Sigmoid colon (tissue), 7 donors: ENCODE data around the gene F11R. TPM values are rescaled to one million over a fixed set of nuclear protein-coding genes. Genes with fewer than 3 reads are reported as not detected.

Experiments used
- DNase-seq: peaks from one replicate; pipeline ENCODE4 v3.0.0-alpha.2; 2019
- H3K27ac ChIP-seq, 4 donors: fragments of 200-600 bp; sonication (generic); one replicate each; pipeline ENCODE4 v1.5.1; 2016 to 2019; ENCODE audit warnings: mild to moderate bottlenecking in 1 of 4
- H3K27me3 ChIP-seq, 3 donors: fragments of 200-600 bp; sonication (generic); one replicate each; pipeline ENCODE4 v1.5.1; 2019; ENCODE audit warnings: mild to moderate bottlenecking in 1 of 3
- H3K36me3 ChIP-seq, 4 donors: fragments of 200-600 bp; sonication (generic); one replicate each; pipeline ENCODE4 v1.5.1; 2016 to 2019
- H3K4me1 ChIP-seq, 4 donors: fragments of 200-600 bp; sonication (generic); one replicate each; pipeline ENCODE4 v1.5.1; 2017 to 2019
- H3K4me3 ChIP-seq, 4 donors: fragments of 200-600 bp; sonication (generic); one replicate each; pipeline ENCODE4 v1.5.1; 2017 to 2019; ENCODE audit warnings: mild to moderate bottlenecking in 2 of 4, moderate library complexity in 1 of 4
- H3K9me3 ChIP-seq, 4 donors: fragments of 200-600 bp in 3 of 4; sonication (generic) in 3 of 4; one replicate each; pipeline versions ENCODE4 v1.5.1 to v1.6.1; 2013 to 2019
- CTCF ChIP-seq, 4 experiments: fragments of 450-650 bp in 3 of 4; fragments of 200-600 bp in 1 of 4; IDR thresholded peaks; one replicate each; pipeline ENCODE4 v1.5.1; 2016 to 2019; ENCODE audit warnings: antibody characterized with exemption in 4 of 4, mild to moderate bottlenecking in 3 of 4, moderate library complexity in 2 of 4
- EP300 ChIP-seq, 4 donors: sonication (generic); formaldehyde crosslinking; IDR thresholded peaks; one replicate each; pipeline ENCODE4 v1.6.1; 2017; ENCODE audit warnings: antibody characterized with exemption in 4 of 4
- POLR2A ChIP-seq, 2 donors: fragments of 450-650 bp; IDR thresholded peaks; one replicate each; pipeline ENCODE4 v1.6.1; 2016; ENCODE audit warnings: antibody characterized with exemption in 2 of 2, mild to moderate bottlenecking in 2 of 2, moderate library complexity in 2 of 2
- POLR2AphosphoS5 ChIP-seq, 4 donors: sonication (generic); formaldehyde crosslinking; IDR thresholded peaks; one replicate each; pipeline ENCODE4 v1.6.1; 2017; ENCODE audit warnings: antibody characterized with exemption in 4 of 4
- WGBS, 2 donors: extraction: QIAGEN DNeasy Blood & Tissue Kit; methylation state at CpG; one replicate each; pipeline ENCODE4 v1.1.7; 2013; 5-methylcytosine and 5-hydroxymethylcytosine counted together
- intact Hi-C: fragments of 100-400 bp; cut with DNase I; formaldehyde crosslinking; loops from one replicate; pipeline ENCODE4 v1.15.1; 2023
- polyA plus RNA-seq, 3 donors: library from polyadenylated mRNA; stranded (reverse); fragments of 200-250 nt; gene quantifications; one replicate each; pipeline ENCODE4 v1.2.3, GENCODE V29; 2013
- total RNA-seq, 4 donors: library from RNA; depleted of rRNA; stranded (reverse); fragments of >200 nt; gene quantifications; one replicate each; pipeline ENCODE4 v1.1.0, GENCODE V29; 2016
- donor health status: healthy with polysubstance abuse.
- donor health status: Bipolar disorder and iron deficiency.
- donor health status: healthy.

F11R gene
- total and polyA plus RNA-seq, 7 donors: 2.7 to 96.7 (median 15.6) TPM

GRCh38 chr1:161044908-161045735 lies 24.2 kb upstream of the F11R start:
- peaks cover 20 to 30% (median 28%) of the 10 kb centered on the region in 4 donors for H3K36me3 ChIP-seq
- intact Hi-C loops: loop anchor here (5.0 to 10.0 kb wide), 2 partner anchors 72 to 350 kb away; partner anchors contain the start of genes NIT1 and PFDN2
- WGBS, 2 donors: 1% methylated on average over 48 of the region's 48 CpGs

GRCh38 chr1:161044535-161044907 lies 23.6 kb upstream of the F11R start:
- TF ChIP-seq POLR2A (IDR thresholded peaks at IDR 0.05) (no peak), EP300 (IDR thresholded peaks at IDR 0.05) (no peak), CTCF (IDR thresholded peaks at IDR 0.05) (no peak), POLR2AphosphoS5 (IDR thresholded peaks at IDR 0.05) (no peak)
- Histone ChIP-seq H3K27me3 (no peaks in the 10 kb centered on the region), H3K36me3 (peaks cover 26 to 36% (median 34%) of the 10 kb centered on the region in 4 donors), H3K4me3 (peak overlapping the region; percentile 74 to 88 (median 81)), H3K4me1 (peaks cover 0 to 20% (median 15%) of the 10 kb centered on the region in 4 donors), H3K9me3 (no peaks in the 10 kb centered on the region), H3K27ac (peak overlapping the region; percentile 90 to 96 (median 94))
- no peak for DNase-seq
- intact Hi-C loops: loop anchor here (10.0 kb wide), 1 partner anchor 350 kb away; no protein-coding TSS in a partner anchor

More at GRCh38 chr1:161044908-161045735, 24.2 kb upstream of the F11R start:
- Histone ChIP-seq H3K4me3 (peak overlapping the region; percentile 74 to 88 (median 81)), H3K4me1 (peaks cover 0 to 20% (median 15%) of the 10 kb centered on the region in 4 donors), H3K27me3 (no peaks in the 10 kb centered on the region), H3K9me3 (no peaks in the 10 kb centered on the region), H3K27ac (peak overlapping the region; percentile 90 to 96 (median 94))
- peak in 3 of 4 donors; percentile 58 to 64 (median 61) for TF ChIP-seq POLR2AphosphoS5 (IDR thresholded peaks at IDR 0.05)
- no peak for TF ChIP-seq POLR2A (IDR thresholded peaks at IDR 0.05)
- no peak for TF ChIP-seq EP300 (IDR thresholded peaks at IDR 0.05)
- TF ChIP-seq CTCF (IDR thresholded peaks at IDR 0.05): no peak
- DNase-seq: peak; percentile 87

- intact Hi-C loops: no loop called here
- 54 to 75% methylated on average over 5 of the region's 5 CpGs for WGBS, 2 donors
- Histone ChIP-seq H3K27me3 (no peaks in the 10 kb centered on the region), H3K27ac (no peak overlapping the region), H3K9me3 (no peaks in the 10 kb centered on the region), H3K36me3 (peaks cover 29 to 40% (median 37%) of the 10 kb centered on the region in 4 donors), H3K4me3 (no peak overlapping the region), H3K4me1 (peaks cover 0 to 22% (median 12%) of the 10 kb centered on the region in 4 donors)
- DNase-seq: no peak
- TF ChIP-seq CTCF (IDR thresholded peaks at IDR 0.05) (no peak), POLR2AphosphoS5 (IDR thresholded peaks at IDR 0.05) (no peak), EP300 (IDR thresholded peaks at IDR 0.05) (no peak), POLR2A (IDR thresholded peaks at IDR 0.05) (no peak)
These were observed 18.6 kb upstream of the F11R start for GRCh38 chr1:161039546-161039945.

GRCh38 chr1:161039154-161039545 lies 18.2 kb upstream of the F11R start:
- WGBS, 2 donors: 7% methylated on average over 3 of the region's 3 CpGs
- no peak for DNase-seq
- peaks cover 29 to 40% (median 37%) of the 10 kb centered on the region in 4 donors for H3K36me3 ChIP-seq
- H3K9me3 ChIP-seq: no peaks in the 10 kb centered on the region
- H3K27ac ChIP-seq: peak overlapping the region in 1 of 4 donors; percentile 29
- peaks cover 0 to 18% (median 8%) of the 10 kb centered on the region in 4 donors for H3K4me1 ChIP-seq
- intact Hi-C loops: no loop called here
- peak overlapping the region; percentile 47 to 55 (median 52) for H3K4me3 ChIP-seq
- H3K27me3 ChIP-seq: no peaks in the 10 kb centered on the region
- TF ChIP-seq POLR2A (IDR thresholded peaks at IDR 0.05): no peak
- no peak for TF ChIP-seq CTCF (IDR thresholded peaks at IDR 0.05)
- no peak for TF ChIP-seq POLR2AphosphoS5 (IDR thresholded peaks at IDR 0.05)
- TF ChIP-seq EP300 (IDR thresholded peaks at IDR 0.05): no peak
